PC-3 (cell line): ENCODE results near the gene ZNF318.

Source experiments
- CTCF ChIP-seq: fragments of 300-600 bp; sonication (generic); conservative IDR thresholded peaks from 2 replicates; pipeline ENCODE4 v1.5.1; 2017; ENCODE audit warnings: antibody characterized with exemption, low read depth, mild to moderate bottlenecking, low read length
- EZH2 ChIP-seq: fragments of 300-600 bp; sonication (generic); IDR thresholded peaks from one replicate; pipeline ENCODE4 v1.6.1; 2017; ENCODE audit warnings: antibody characterized with exemption, mild to moderate bottlenecking, low read length; ENCODE audit not compliant: unreplicated experiment
- EZH2phosphoT487 ChIP-seq: fragments of 300-600 bp; sonication (generic); IDR thresholded peaks from 2 replicates; pipeline ENCODE4 v1.6.1; 2018; ENCODE audit warnings: mild to moderate bottlenecking, antibody characterized with exemption, low read length, borderline replicate concordance

GRCh38 chr6:43391440-43392031 is 22.1 kb upstream of the ZNF318 start:
- no peak for TF ChIP-seq CTCF
- TF ChIP-seq EZH2: no peak
- no peak for TF ChIP-seq EZH2phosphoT487
